ENCODE measurements around the gene NCK1.
"Not testable (repeated sequence)": the region's sequence is repeated elsewhere in the genome, so short reads cannot be mapped to it uniquely, and the experiment has no call there.

GRCh38 chr3:136902530-136902929 lies 40.5 kb downstream of the NCK1 start:
- not testable (repeated sequence) for TF ChIP-seq CTCF, POLR2A (IDR thresholded peaks at IDR 0.05)
